ENCODE measurements around the gene SCYGR3.
"Not testable (repeated sequence)": the region's sequence is repeated elsewhere in the genome, so short reads cannot be mapped to it uniquely, and the experiment has no call there.

Gene SCYGR3

DNA sequence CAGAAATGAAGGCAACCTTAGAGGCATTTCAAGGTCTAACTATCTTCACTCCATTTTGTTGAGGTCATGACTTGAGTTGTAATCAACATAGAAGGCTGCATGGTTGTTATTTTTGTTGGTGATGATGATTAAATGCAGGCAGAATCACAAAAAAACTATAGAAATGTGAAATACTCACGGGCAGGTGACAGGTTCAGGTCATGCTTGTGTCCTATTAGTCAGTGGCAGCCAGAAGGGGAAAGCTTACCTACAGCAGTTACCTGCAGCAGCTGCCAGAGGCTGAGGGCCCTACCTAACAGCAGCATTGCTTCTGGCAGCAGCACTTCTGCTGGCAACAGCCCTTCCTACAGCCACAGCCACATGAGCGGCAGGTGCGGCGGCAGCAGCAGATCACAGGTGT, 394 bp downstream of the SCYGR3 start:
- no peak for DNase-seq (ENCODE audit: extremely low read depth in 1 of 2, low read depth in 1 of 2)

DNA sequence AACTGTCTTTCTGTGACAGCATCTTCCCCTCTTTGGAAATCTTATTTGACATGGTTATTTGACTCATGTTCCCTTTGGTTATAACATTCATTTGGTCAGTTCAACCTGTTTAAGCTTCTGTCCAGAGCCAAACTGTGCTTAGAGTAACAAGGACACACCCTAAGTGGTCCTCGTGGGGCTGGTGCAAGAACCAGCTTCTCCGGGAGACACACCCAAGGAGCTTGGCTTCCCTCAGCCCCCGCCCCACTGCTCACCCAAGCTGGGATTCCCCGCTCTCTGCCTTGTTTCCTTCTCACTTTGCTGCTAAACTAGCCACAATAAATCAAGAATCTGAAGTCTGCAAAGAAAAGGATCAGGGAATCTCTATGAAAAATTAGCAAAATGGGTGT, 1.4 kb downstream of the SCYGR3 start:
- DNase-seq (ENCODE audit: extremely low read depth in 1 of 2, low read depth in 1 of 2), result no peak

DNA sequence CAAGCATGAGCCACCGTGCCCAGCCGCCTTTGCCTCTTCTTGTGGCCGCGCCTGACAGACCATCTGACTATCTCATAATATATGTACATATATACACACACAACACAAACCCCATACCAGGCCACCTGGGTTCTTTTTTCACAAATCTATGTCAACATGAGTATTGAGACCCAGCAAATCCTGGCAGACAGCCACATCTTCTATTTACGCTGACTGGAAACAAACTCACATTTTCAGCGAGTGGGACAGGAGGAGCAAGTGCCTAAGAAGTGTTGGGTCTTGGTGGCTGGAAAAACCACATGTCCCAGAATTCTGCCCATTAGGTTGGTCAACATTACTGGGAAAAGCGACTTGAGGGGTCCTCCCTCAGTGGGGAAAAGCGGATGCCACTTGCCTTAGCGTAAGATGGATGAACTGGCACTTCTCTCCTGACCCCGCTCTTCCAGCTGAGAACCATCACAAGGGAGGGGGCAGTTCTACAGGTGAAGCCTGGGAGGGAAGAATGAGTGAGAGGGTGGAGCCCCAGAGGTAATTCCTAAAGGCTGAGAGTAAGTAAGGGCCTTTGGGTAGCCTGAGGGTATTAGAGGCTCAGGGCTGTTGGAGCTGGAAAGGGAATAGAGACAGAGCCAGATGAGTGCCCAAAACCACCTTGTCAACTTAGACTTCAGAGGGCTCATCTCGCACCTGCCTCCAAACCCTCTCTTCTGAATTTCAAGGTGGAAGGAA, 1.9 kb downstream of the SCYGR3 start:
- no peak for DNase-seq (ENCODE audit: extremely low read depth in 1 of 2, low read depth in 1 of 2)

DNA sequence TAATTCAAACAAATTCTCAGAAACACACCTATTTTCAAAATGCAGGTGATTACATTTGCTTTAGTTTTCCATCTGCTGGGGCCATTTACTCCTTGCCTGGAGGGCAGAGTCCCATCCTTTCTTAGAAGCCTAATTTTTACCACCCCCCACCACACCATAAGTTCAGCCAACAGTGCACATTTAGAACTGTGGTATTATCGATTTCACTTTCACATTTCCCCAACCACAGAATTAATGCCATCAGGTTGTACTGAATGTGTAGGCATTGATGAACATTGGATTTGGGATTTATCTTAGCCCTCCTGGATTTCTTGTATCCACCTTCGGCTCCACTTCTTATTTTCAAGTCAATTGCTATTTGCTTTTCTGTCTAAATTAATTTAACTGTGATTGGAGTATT, 4.5 kb downstream of the SCYGR3 start:
- no peak for DNase-seq (ENCODE audit: extremely low read depth in 1 of 2, low read depth in 1 of 2)

DNA sequence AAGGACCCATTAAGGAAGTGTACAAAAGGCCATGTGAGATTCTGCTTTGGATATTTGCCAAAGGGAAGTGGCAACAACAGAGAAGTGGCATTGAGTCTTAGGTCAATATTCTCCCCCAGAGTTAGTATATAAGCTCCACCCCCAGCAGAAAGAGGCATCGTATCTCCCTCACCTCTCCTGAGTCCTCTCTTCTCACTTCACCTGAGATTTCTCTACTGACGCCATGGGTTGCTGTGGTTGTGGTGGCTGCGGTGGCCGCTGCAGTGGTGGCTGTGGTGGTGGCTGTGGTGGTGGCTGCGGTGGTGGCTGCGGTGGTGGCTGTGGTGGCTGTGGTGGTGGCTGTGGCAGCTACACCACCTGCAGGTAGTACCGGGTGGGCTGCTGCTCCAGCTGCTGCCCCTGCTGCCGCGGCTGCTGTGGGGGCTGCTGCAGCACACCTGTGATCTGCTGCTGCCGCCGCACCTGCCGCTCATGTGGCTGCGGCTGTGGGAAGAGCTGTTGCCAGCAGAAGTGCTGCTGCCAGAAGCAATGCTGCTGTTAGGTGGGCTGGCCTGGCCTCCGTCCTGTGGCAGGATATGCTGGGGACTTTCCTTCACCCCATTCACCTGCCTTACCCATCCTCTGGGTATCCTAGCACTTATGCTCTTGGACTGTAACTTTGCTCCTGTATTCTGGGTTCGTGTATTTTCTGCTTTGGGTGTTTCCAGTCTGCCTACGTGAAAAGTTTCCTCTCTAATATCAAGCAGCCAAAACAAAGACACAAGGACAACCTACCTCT, 5.9 kb downstream of the SCYGR3 start:
- no peak for DNase-seq (ENCODE audit: extremely low read depth in 1 of 2, low read depth in 1 of 2)

DNA sequence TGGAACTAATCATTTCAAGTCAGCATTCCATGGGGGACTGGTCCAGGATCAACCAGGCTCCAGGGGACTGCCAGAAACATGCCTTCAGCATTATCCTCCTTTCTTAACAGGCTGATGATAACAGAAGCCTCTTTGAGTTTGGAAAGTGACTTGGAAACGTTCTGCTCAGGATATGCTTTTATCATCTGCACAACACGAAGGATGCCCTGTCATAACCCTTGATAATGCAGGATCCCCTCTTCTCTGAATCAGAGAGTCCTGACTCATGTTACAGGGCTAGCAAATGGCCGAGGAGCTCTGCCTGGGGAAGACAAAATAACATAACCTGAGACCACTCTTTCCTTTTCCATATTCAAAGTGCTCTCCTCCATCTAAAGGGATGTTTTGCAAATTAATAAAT, 6.7 kb downstream of the SCYGR3 start:
- no peak for DNase-seq (ENCODE audit: extremely low read depth in 1 of 2, low read depth in 1 of 2)

DNA sequence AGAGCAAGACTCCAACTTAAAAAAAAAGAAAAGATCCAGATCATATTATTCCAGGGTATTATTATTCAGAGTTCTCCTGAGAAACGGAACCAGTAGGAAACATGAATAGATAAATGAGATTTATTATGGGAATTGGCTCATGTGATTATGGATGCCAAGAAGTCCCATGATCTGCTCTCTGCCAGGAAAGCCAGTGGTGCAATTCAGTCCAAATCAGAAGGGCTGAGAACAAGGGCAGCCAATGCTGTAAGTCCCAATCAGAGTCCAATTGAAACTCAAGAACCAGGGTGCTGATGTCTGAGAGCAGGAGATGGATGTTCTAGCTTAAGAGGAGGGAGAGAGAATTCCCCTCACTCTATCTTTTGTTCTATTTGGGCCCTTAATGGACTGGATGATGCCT, 8.2 kb downstream of the SCYGR3 start:
- no peak for DNase-seq (ENCODE audit: extremely low read depth in 1 of 2, low read depth in 1 of 2)

DNA sequence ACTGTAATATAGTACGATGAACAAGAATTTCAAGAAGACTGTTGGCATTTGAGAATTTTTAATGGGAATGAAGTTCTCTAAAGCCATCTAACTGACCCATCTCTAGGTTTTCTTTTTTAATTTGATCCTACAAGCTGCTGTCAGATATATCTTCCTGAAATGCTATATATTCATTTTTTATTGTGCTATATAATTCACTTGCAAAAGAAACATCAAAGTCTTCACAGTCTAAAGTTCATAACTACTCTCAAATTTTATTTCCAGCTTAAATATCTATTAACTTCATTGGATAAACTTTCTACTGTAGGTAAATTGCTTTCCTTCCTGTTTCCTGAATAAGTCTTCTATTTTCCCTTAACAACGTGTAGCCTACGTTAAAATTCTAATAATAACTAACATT, 12.3 kb downstream of the SCYGR3 start:
- no peak for DNase-seq (ENCODE audit: extremely low read depth in 1 of 2, low read depth in 1 of 2)

DNA sequence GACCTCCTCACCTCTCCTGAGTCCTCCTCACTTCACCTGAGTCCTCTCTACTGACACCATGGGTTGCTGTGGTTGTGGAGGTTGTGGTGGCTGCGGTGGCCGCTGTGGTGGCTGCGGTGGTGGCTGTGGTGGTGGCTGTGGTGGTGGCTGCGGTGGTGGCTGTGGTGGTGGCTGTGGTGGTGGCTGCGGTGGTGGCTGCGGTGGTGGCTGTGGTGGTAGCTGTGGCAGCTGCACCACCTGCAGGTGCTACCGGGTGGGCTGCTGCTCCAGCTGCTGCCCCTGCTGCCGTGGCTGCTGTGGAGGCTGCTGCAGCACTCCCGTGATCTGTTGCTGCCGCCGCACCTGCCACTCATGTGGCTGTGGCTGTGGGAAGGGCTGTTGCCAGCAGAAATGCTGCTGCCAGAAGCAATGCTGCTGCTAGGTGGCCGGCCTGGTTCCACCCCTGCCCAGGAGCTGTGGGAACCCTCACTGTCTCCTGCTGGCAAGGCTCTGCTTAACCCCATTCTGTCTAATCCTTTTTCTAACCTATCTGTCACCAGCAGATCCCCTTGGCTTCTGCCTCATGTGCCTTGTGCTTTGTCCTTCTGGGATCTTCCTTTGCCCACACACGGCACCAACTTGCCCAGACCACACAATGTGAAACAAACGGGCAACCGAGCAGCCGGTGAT, 15.7 kb downstream of the SCYGR3 start, which contains the start of gene SCYGR2:
SCYGR2 (plus strand) TSS at position 59 of the 669 bp plus-strand sequence; CDS start at position 59, 0 bp downstream.
- not testable (repeated sequence) for DNase-seq (ENCODE audit: extremely low read depth in 1 of 2, low read depth in 1 of 2)

DNA sequence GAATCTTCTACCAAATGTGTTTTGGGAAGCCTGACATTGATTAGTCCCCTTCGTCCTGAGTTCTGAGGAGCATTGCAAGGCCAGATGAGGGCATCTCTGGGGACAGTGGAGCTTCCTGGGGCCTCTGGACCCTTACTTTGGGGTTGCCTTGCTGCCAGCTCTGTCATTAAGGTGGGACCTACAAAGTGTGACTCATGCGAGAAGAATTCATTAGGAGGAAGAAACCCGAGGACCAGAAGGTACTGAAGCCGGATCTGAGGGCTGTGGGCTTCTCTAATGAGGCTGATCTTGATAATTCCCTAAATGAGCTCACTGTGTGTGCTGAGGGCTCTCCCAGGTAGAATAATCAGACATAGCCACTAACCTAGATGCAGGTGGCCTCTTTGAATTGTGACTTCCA, 16.6 kb downstream of the SCYGR3 start:
- no peak for DNase-seq (ENCODE audit: extremely low read depth in 1 of 2, low read depth in 1 of 2)

DNA sequence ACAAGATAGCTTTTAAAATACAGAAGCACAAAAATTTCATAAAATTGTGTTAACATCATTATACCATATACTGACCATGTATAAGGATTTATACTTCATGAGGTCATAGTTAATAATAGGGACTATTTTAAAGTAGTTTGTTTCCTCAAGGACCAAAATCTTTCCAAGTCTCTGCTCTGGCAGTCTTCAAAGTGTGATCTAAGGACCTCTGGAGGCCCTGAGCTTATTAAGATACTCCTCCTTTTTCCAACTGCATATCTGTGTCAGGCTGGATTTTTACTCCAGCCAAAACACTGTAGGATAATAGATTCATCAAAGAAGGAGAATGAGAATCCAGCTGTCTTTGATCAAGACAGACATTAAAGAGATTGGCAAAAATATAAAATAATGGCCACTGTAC, 17.6 kb downstream of the SCYGR3 start:
- DNase-seq (ENCODE audit: extremely low read depth in 1 of 2, low read depth in 1 of 2), result no peak

DNA sequence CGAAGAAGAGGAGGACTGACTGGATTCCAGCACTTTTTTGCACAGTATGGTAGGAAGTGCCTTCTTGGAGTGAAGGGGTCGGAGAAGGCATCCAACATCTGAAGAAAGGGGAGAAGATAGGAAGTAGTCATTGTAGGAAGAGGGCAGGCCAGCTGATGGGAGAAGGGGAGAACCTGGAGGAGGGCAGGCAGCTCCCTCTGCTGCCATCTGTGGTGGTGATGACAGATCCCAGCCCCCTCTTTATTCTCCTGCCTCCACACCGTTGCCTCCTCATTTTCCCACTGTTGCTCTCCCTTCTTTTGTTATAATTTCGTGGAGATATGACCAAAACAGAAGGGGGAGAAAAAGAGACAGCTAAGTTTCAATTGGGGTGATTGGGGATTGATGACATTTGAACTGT, 18.8 kb downstream of the SCYGR3 start:
- DNase-seq (ENCODE audit: extremely low read depth in 1 of 2, low read depth in 1 of 2), result no peak

DNA sequence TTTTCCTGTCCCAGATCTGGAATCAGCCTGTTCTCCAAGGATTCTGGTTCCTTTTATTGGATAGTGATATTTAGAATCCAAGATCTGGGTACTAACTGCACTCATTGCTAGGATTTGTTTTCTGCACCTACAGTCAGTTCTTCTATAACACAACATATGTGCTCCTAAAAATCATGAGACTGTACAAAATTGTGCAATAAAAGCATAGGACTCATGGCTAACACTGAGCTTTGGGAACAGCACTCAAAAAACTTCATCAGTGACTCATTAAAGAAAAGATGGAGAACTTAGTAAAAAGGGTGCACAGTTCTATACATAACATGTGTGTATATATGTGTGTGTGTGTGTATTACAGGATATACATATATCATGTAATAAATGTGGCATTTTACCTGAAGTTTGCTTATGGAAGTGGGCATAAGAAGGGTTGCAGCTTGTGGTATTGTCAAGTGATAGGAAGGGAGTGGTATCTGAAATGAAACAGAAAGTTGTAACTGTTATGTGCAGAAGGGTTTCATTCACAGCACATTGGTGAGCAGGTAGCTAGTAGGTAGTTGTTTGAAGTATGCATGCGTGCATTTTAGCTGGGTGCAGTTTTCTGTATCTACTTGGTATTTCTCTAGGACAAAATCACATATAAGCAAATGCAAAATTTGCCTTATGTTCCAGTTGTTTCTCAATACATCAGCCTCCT, 21.8 kb downstream of the SCYGR3 start:
- no peak for DNase-seq (ENCODE audit: extremely low read depth in 1 of 2, low read depth in 1 of 2)

DNA sequence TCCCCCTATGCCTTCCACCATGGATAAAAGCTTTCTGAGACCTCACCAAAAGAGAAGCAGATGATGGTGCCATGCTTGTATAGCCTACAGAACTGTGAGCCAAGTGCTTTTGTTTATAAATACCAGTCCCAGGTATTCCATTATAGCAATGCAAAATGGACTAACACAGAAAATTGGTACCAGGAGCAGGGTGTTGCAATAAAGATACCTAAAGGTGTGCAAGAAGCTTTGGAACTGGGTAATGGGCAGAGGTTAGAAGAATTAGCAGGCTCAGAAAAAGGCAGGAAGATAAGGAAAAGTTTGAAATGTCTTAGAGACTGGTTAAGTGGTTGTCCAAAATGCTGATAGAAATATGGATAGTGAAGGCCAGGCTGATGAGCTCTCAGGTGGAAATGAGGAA, 32.3 kb downstream of the SCYGR3 start:
- DNase-seq (ENCODE audit: extremely low read depth in 1 of 2, low read depth in 1 of 2), result no peak

DNA sequence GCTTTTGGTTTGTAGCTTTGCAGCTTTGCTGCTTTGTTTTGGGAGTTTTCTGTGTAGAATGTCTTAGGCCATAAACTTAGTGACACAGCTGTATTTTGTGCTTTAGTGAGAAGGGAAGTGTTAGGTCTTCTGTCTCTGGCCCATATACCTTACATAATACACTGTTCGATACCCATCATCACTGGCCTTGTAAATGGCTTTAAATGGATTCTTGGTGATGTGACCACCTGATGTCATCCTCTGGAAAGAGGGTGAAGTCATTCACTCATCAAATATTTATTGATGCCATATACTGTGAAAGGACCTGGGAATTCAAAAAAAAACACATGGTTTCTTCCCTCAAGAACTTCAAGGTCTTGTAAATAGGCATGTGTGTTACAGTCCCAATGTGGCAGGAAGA, 34.8 kb downstream of the SCYGR3 start:
- no peak for DNase-seq (ENCODE audit: extremely low read depth in 1 of 2, low read depth in 1 of 2)

DNA sequence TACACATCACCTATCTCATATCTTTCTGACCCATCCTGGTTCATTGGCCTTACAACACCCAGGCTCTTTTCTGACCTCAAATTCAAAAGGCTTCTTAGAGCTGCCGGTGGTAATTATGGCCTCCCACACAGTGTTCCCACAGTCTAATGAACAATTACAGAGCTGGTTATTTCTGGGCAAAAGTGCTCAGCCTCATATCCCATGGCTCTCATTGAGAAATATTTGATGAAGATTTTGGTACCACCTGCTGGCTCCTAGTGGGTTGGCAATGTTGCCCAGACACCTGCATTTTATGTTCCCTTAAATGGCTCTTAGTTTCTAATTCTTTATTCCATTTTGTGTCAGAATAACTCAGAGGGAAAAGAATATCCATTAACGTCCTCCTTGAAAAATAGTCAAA, 36.0 kb downstream of the SCYGR3 start:
- DNase-seq (ENCODE audit: extremely low read depth in 1 of 2, low read depth in 1 of 2), result no peak

DNA sequence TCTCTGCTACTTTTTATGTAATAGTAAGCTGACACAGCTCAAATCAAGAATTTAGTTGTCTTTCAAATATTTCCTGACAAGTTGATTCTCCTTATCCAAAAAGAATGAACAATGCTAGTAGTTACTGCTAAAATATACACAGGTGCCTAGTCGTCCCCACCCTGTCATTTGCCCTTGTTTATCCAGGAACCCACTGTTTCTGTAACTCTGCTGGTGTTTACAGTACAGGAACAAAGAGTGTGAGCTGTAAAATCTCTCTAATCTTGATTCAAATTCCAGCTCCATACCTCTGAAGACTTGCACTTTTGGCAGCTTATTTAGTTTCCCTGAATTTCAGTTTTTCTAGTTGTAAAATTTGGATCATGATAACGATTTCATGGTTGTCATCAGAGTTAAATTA, 37.1 kb downstream of the SCYGR3 start:
- DNase-seq (ENCODE audit: extremely low read depth in 1 of 2, low read depth in 1 of 2), result no peak

DNA sequence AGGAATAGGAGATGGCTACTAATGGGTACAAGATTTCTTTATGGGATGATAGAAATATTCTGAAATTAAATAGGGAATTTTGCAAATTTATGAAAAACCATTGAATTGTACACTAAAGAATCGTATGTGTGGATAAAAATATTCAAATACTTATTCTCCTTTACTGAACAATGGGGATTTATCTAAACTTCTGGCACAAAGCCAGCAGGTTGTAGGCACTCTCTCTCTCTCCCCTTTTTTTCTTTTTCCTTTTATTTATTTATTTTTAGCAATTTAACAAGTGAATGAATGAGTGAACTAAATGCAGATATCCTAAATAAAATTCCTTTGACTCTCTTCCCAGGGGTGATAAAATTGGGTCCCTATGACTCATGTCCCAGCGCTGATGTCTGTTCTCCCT, 37.8 kb downstream of the SCYGR3 start:
- no peak for DNase-seq (ENCODE audit: extremely low read depth in 1 of 2, low read depth in 1 of 2)

DNA sequence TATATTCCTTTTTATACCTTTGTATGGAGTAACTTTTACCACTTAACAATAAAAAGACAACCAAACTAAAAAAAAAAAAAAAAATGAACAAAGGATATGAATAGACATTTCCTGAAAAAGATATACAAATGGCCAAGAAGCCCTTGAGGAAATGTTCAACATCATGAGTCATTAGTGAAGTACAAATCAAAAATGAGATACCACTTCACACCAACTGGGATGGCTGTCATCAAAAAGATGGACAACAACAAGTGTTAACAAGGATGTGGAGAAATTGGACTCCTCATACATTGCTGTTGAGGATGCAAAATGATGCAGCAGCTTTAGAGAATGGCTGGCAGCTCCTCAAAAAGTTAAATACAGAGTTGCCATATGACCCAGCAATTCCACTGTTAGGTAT, 38.5 kb downstream of the SCYGR3 start:
- DNase-seq (ENCODE audit: extremely low read depth in 1 of 2, low read depth in 1 of 2), result no peak

DNA sequence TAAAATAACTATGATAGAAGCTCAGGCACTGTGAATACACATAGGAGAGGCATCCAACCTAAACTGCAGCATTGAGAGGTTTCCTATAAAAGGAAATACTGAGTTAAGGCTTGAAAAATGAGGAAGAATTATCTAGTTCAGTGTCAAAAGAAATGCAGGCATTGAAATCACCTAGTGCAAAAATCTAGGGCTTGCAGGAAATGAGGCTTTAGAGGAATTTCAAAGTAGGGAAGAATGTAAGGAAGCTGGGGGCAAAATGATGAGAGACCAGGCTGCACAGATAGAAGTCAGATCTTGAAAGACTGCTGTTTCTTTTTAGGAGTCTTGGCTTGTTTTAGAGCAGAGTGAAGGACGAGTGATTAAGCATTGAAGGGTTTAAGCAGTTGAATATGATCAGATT, 44.0 kb downstream of the SCYGR3 start:
- DNase-seq (ENCODE audit: extremely low read depth in 1 of 2, low read depth in 1 of 2), result no peak

DNA sequence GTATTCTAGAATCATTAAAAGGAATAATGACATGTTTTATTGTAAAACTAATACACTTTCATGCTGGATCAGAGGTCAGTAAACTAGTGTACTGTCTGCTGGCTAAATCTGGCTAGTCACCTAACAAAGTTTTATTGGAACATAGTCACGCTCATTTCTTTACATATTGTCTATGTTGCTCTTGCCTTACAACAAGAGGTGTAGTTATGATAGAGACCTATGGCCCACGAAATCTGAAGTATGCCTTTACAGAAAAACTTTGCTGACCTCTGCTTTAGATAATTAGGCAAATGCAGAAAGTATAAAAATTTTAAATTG, 45.8 kb downstream of the SCYGR3 start:
- DNase-seq (ENCODE audit: extremely low read depth in 1 of 2, low read depth in 1 of 2), result no peak

DNA sequence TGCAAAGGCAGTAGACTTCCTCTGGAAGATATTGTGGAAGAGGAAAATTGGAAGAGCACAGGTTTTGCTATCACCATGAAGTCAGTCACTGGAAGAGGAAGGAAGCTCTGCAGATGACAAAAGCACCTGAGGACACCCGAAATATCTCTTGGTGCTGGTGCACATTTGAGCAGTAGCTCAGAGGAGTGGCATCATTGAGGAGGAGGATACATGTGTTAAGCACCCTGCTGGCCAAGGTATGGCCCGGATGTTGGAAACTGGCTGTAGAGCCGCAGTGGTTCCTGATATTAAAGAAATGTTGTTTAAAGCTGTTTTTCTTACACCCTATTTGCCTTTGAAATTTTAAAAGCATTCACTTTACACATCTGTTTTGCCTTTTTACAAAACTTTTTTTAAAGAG, 48.6 kb downstream of the SCYGR3 start:
- DNase-seq (ENCODE audit: extremely low read depth in 1 of 2, low read depth in 1 of 2), result no peak

Data from stimulated activated CD8-positive, alpha-beta memory T cell treated with anti-CD3 and anti-CD28 coated beads, Interleukin-7, amount 100 ng/mL, for 48 hours (primary cell).